Pancreas (tissue), 10 donors: ENCODE data around the gene LPIN3. TPM values are rescaled to one million over a fixed set of nuclear protein-coding genes. Genes with fewer than 3 reads are reported as not detected.
A peak's percentile ranks its signal among the peaks of the same experiment; 100 is the strongest.

ENCODE experiments used
- ATAC-seq, 4 donors: fragments of 200-7000 bp; cut with Tn5 transposase; one replicate each; pipeline versions ENCODE4 v1.8.0 to v1.9.1; 2020; ENCODE audit warnings: mild to moderate bottlenecking in 4 of 4, moderate library complexity in 4 of 4
- DNase-seq, 6 donors: peaks; one replicate each; pipeline ENCODE4 v3.0.0-alpha.2; 2020
- FAIRE-seq: peaks from 2 replicates; lab custom pipeline; 2012; peaks lifted over from hg19 to GRCh38; lab: Jason Lieb, UNC
- H3K27ac ChIP-seq, 4 donors: fragments of 200-600 bp; sonication (generic); 1 replicate in 3 of 4; 2 replicates in 1 of 4; pipeline versions ENCODE4 v1.5.0 to v1.8.0; 2020
- H3K27me3 ChIP-seq, 4 donors: fragments of 200-600 bp; one replicate each; pipeline ENCODE4 v1.8.0; 2021
- H3K36me3 ChIP-seq, 3 donors: fragments of 200-600 bp; sonication (generic) in 1 of 3; one replicate each; pipeline versions ENCODE4 v1.5.0 to v1.8.0; 2020 to 2021
- H3K4me1 ChIP-seq, 3 donors: fragments of 200-600 bp; one replicate each; pipeline ENCODE4 v1.8.0; 2021
- H3K4me3 ChIP-seq, 4 donors: fragments of 200-600 bp; sonication (generic) in 2 of 4; one replicate each; pipeline versions ENCODE4 v1.5.0 to v1.8.0; 2020 to 2021
- H3K9me3 ChIP-seq, 4 donors: fragments of 200-600 bp; one replicate each; pipeline ENCODE4 v1.8.0; 2021
- CTCF ChIP-seq, 4 donors: fragments of 200-600 bp; sonication (generic) in 3 of 4; IDR thresholded peaks; one replicate each; pipeline versions ENCODE4 v1.5.0 to v1.8.0; 2021; ENCODE audit warnings: antibody characterized with exemption in 4 of 4
- WGBS, 2 donors: extraction: QIAGEN DNeasy Blood & Tissue Kit; methylation state at CpG; one replicate each; pipeline ENCODE4 v1.1.7; 2013; 5-methylcytosine and 5-hydroxymethylcytosine counted together
- intact Hi-C, 3 donors: fragments of 100-400 bp; cut with DNase I; formaldehyde crosslinking; loops; one replicate each; pipeline versions ENCODE4 v1.11.1 to v1.14.2; 2022
- polyA plus RNA-seq, 2 donors: library from polyadenylated mRNA; stranded (reverse); fragments of 200-250 nt; gene quantifications; one replicate each; pipeline ENCODE4 v1.2.3, GENCODE V29; 2013
- total RNA-seq, 6 donors: library from RNA; stranded (reverse); fragmentation: NEBNext Ultra II Directional in 4 of 6; extraction: Animal tissue kit (Norgen Biotek cat#: 25700) in 4 of 6; gene quantifications; one replicate each; pipeline versions ENCODE4 v1.2.1 to v1.2.4, GENCODE V29; 2021 to 2023
- donor health status: healthy with polysubstance abuse.
- donor health status: DM: no; HTN: no; CAD: no; lungs with moderate emphysema.
- donor health status: DM: no; HTN: no; CAD: no.
- donor health status: control.
- donor health status: control.
- donor health status: Bipolar disorder and iron deficiency.
- donor health status: DM: yes; HTN: yes; CAD: no.
- donor health status: DM: no; HTN: no; CAD: no.
- donor health status: DM: no; HTN: no; CAD: no.
- donor health status: DM: yes; HTN: yes; CAD: no.

LPIN3 gene
- total RNA-seq (10 to 100 TPM in 1 of 6 donors, 1 to 10 TPM in 5; 3.9 to 17.6 (median 7.5) TPM), polyA plus RNA-seq (10 to 100 TPM; 31.5 to 47.5 TPM)

GRCh38 chr20:41340327-41341055 is at the start of gene LPIN3:
TSS of gene LPIN3 (plus strand) at chr20:41340821. CDS start at chr20:41345804, 4,983 bp downstream.
- intact Hi-C loops, result loop anchor here in 2 of 3 donors (5.0 to 10.0 kb wide), 2 partner anchors 168 to 366 kb away; no protein-coding TSS in a partner anchor
- Histone ChIP-seq H3K27me3 (no peaks in the 10 kb centered on the region), H3K27ac (peak within 1 kb of the TSS; percentile 31 to 84 (median 68)), H3K4me3 (peak within 1 kb of the TSS; percentile 13 to 57 (median 31)), H3K4me1 (peaks cover 0 to 8% (median 0%) of the 10 kb centered on the region in 3 donors), H3K36me3 (no peaks in the 10 kb centered on the region), H3K9me3 (no peaks in the 10 kb centered on the region)
- TF ChIP-seq CTCF (IDR thresholded peaks at IDR 0.05), result peak in 1 of 4 donors; percentile 17
- WGBS, 2 donors, result 1 to 4% methylated on average over 30 to 33 of the region's 33 CpGs
- DNase-seq (peak; percentile 91 to 97 (median 94)), FAIRE-seq (no peak), ATAC-seq (peak; percentile 92 to 97 (median 94))

- FAIRE-seq (no peak), ATAC-seq (no peak), DNase-seq (no peak)
- no peaks in the 10 kb centered on the region for H3K4me1 ChIP-seq
- H3K27me3 ChIP-seq, result no peaks in the 10 kb centered on the region
- no peaks in the 10 kb centered on the region for H3K36me3 ChIP-seq
- no peak overlapping the region for H3K27ac ChIP-seq
- 82 to 87% methylated on average over 2 of the region's 2 CpGs for WGBS, 2 donors
- no peaks in the 10 kb centered on the region for H3K9me3 ChIP-seq
- intact Hi-C loops, result no loop called here
- H3K4me3 ChIP-seq, result no peak overlapping the region
- TF ChIP-seq CTCF (IDR thresholded peaks at IDR 0.05), result no peak
Measured at GRCh38 chr20:41293269-41294037, 47.2 kb upstream of the LPIN3 start.

GRCh38 chr20:41299899-41300298 is 40.7 kb upstream of the LPIN3 start:
- Histone ChIP-seq H3K9me3 (no peaks in the 10 kb centered on the region), H3K27ac (no peak overlapping the region), H3K4me3 (no peak overlapping the region), H3K36me3 (no peaks in the 10 kb centered on the region), H3K4me1 (no peaks in the 10 kb centered on the region), H3K27me3 (no peaks in the 10 kb centered on the region)
- TF ChIP-seq CTCF (IDR thresholded peaks at IDR 0.05), result no peak
- WGBS, 2 donors, result 87 to 90% methylated on average over 3 of the region's 3 CpGs
- no peak for ATAC-seq
- intact Hi-C loops, result no loop called here
- FAIRE-seq, result no peak
- DNase-seq, result no peak

GRCh38 chr20:41300383-41300782 is 40.2 kb upstream of the LPIN3 start:
- Histone ChIP-seq H3K9me3 (no peaks in the 10 kb centered on the region), H3K4me1 (no peaks in the 10 kb centered on the region), H3K36me3 (no peaks in the 10 kb centered on the region), H3K4me3 (no peak overlapping the region), H3K27me3 (no peaks in the 10 kb centered on the region), H3K27ac (no peak overlapping the region)
- ATAC-seq (no peak), DNase-seq (no peak), FAIRE-seq (no peak)
- intact Hi-C loops, result no loop called here
- no peak for TF ChIP-seq CTCF (IDR thresholded peaks at IDR 0.05)
- 76 to 83% methylated on average over 3 of the region's 3 CpGs for WGBS, 2 donors
